ENCODE measurements around the gene PTPN5. TPM values are rescaled to one million over a fixed set of nuclear protein-coding genes. Genes with fewer than 3 reads are reported as not detected.
A peak's percentile ranks its signal among the peaks of the same experiment; 100 is the strongest.

The PTPN5 gene
- total and polyA plus RNA-seq, 8 donors: 0.19 to 2.9 (median 0.38) TPM; not detected in 3

- intact Hi-C loops (cut with DNase I; ENCODE audit: low total_unique reads): no loop called here
- H3K4me1 ChIP-seq: peaks cover 0 to 27% (median 21%) of the 10 kb centered on the region in 4 donors
- no peak overlapping the region for H3K27ac ChIP-seq
- peak in 1 of 2 donors; percentile 62 for DNase-seq
- no peaks in the 10 kb centered on the region for H3K36me3 ChIP-seq
- no peak overlapping the region for H3K4me3 ChIP-seq
- no peaks in the 10 kb centered on the region for H3K9me3 ChIP-seq
- TF ChIP-seq, protein P1, sequence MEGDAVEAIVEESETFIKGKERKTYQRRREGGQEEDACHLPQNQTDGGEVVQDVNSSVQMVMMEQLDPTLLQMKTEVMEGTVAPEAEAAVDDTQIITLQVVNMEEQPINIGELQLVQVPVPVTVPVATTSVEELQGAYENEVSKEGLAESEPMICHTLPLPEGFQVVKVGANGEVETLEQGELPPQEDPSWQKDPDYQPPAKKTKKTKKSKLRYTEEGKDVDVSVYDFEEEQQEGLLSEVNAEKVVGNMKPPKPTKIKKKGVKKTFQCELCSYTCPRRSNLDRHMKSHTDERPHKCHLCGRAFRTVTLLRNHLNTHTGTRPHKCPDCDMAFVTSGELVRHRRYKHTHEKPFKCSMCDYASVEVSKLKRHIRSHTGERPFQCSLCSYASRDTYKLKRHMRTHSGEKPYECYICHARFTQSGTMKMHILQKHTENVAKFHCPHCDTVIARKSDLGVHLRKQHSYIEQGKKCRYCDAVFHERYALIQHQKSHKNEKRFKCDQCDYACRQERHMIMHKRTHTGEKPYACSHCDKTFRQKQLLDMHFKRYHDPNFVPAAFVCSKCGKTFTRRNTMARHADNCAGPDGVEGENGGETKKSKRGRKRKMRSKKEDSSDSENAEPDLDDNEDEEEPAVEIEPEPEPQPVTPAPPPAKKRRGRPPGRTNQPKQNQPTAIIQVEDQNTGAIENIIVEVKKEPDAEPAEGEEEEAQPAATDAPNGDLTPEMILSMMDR (IDR thresholded peaks at IDR 0.05): no peak
- no peak for TF ChIP-seq POLR2AphosphoS5 (IDR thresholded peaks at IDR 0.05)
- no peak for TF ChIP-seq POLR2A (IDR thresholded peaks at IDR 0.05)
- TF ChIP-seq EP300 (IDR thresholded peaks at IDR 0.05): no peak
- H3K27me3 ChIP-seq: peaks cover 0 to 4% (median 0%) of the 10 kb centered on the region in 3 donors
- 36 to 52% (median 46%) methylated on average over 7 of the region's 7 CpGs for WGBS, 5 donors
Measured at GRCh38 chr11:18723991-18724390, 67.6 kb downstream of the PTPN5 start.

DNA sequence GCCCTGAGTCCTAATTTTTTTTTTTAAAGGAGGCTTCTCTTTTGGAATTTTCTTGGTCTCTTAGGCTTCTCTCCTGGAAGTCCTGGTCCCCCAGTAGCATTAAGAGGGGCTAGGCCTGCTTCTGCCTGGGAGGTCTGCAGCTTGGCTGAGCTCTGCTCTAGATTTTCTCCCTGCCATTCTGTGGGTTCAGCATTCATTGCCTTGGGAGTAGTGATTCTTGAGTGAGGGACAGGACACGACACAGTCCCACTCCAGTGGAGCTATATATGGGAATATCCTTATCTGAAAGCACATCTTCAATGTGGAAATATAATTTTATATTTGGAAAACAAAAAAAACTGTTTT lies 69.3 kb downstream of the PTPN5 start:
- H3K4me1 ChIP-seq: peaks cover 0 to 22% (median 16%) of the 10 kb centered on the region in 4 donors
- H3K36me3 ChIP-seq: no peaks in the 10 kb centered on the region
- peaks cover 0 to 4% (median 0%) of the 10 kb centered on the region in 3 donors for H3K27me3 ChIP-seq
- no peak for DNase-seq
- WGBS, 5 donors: 68 to 80% (median 76%) methylated on average over 1 of the region's 1 CpG
- no peaks in the 10 kb centered on the region for H3K9me3 ChIP-seq
- intact Hi-C loops (cut with DNase I; ENCODE audit: low total_unique reads): no loop called here
- peak overlapping the region in 2 of 4 donors; percentile 58 to 73 for H3K4me3 ChIP-seq
- TF ChIP-seq, protein P1 (IDR thresholded peaks at IDR 0.05): peak in 2 of 7 experiments; percentile 5 to 20
- TF ChIP-seq POLR2AphosphoS5 (IDR thresholded peaks at IDR 0.05): no peak
- no peak for TF ChIP-seq EP300 (IDR thresholded peaks at IDR 0.05)
- TF ChIP-seq POLR2A (IDR thresholded peaks at IDR 0.05): no peak
- peak overlapping the region in 2 of 5 donors; percentile 69 to 83 for H3K27ac ChIP-seq

DNA sequence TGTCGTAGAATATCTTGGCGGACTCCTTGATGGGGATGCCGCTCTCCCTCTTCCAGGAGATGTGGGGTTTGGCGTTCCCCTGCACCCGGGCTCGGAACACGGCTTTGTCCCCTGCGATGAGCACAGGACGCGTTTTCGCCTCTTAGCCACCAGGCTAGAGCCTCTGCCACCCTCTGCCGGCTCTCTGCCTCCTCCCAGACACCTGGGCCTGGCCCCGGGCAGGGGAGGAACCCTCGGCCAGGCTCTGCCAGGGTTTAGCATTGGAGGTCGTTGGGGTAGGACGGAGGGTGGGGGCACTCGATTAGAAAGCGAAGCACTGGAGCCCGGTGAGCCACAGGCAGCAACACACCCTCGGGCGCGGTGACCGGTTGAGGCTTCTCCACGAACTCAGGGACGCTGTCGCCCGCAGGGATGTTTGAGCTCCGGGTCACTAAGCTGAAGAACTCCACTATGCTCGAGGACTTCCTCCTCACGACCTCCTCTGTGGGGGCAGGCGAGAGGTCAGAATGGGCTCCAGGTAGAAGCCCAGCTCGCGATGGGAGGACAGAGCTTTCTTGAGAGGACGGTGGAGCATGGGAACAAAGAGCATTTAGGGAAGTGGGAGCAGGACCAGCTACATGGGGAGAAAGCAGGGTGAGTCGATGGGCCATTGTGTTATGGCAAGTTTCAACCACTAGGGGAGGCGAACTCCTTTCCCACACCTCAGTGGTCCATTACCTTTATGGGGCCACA lies 69.9 kb downstream of the PTPN5 start:
- Histone ChIP-seq H3K4me3 (peak overlapping the region; percentile 58 to 73 (median 61)), H3K4me1 (peaks cover 0 to 22% (median 15%) of the 10 kb centered on the region in 4 donors), H3K27ac (peak overlapping the region; percentile 16 to 83 (median 69)), H3K36me3 (no peaks in the 10 kb centered on the region), H3K27me3 (peaks cover 0 to 4% (median 0%) of the 10 kb centered on the region in 3 donors), H3K9me3 (no peaks in the 10 kb centered on the region)
- no peak for TF ChIP-seq EP300 (IDR thresholded peaks at IDR 0.05)
- TF ChIP-seq, protein P1 (IDR thresholded peaks at IDR 0.05): peak in 5 of 7 experiments; percentile 62 to 83 (median 81)
- peak; percentile 40 to 78 for DNase-seq
- intact Hi-C loops (cut with DNase I; ENCODE audit: low total_unique reads): no loop called here
- 1 to 5% (median 2%) methylated on average over 20 to 36 of the region's 36 CpGs for WGBS, 5 donors

DNA sequence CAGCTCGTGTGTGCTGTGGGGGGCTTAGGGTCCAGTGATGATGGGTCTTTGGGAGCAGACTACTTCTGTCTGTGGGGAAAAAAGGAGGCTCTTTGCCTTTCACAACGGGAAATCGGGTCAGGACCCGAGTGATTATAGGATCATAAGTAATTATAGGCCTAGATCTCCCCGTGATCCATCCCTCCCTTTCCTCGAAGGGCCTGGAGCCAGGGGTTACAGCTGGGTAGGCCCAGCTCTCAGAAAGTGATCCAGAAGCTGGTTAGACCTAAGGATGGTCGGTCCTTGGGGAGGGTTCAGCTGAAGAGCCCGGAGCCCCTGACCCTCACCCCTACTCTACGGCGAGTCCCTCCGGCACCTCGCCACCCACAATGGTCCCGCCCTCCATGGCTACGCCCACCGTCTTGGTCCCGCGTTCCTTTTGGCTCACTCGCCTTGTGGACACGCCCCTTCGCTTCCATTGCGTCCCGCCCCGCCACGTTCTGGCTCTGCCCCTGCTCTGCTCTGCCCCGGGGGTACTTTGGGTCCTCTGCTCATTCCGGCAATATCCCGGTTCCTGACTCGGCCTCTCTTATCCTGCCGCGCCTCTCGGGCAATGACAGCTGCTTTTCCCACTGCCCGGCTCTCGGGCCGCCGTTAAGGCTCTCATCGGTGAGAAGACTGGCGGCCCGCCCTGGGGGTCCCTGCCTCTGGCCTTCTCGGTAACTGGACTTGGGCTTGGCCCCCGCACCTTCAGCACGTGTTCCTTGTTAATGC lies 70.6 kb downstream of the PTPN5 start:
- Histone ChIP-seq H3K9me3 (no peaks in the 10 kb centered on the region), H3K27ac (peak overlapping the region in 4 of 5 donors; percentile 54 to 83 (median 70)), H3K27me3 (peaks cover 0 to 4% (median 0%) of the 10 kb centered on the region in 3 donors), H3K4me3 (peak overlapping the region; percentile 58 to 73 (median 61)), H3K36me3 (no peaks in the 10 kb centered on the region), H3K4me1 (peaks cover 0 to 22% (median 15%) of the 10 kb centered on the region in 4 donors)
- 4 to 9% (median 5%) methylated on average over 17 to 41 of the region's 41 CpGs for WGBS, 5 donors
- intact Hi-C loops (cut with DNase I; ENCODE audit: low total_unique reads): no loop called here
- peak; percentile 81 to 95 for DNase-seq
- TF ChIP-seq POLR2AphosphoS5 (IDR thresholded peaks at IDR 0.05) (peak in 1 of 3 donors; percentile 23), EP300 (IDR thresholded peaks at IDR 0.05) (no peak), POLR2A (IDR thresholded peaks at IDR 0.05) (no peak)
- TF ChIP-seq, protein P1 (IDR thresholded peaks at IDR 0.05): no peak
